Trophoblast cell (in vitro differentiated cells and primary cell): ENCODE data around the gene BDKRB2.

ENCODE experiments used
- DNase-seq, 2 donors: peaks; one replicate each; pipeline ENCODE4 v3.0.0-alpha.2; 2016
- H2AFZ ChIP-seq: 2 replicates; pipeline ENCODE4 v1.6.1; 2013; ENCODE audit warnings: low read length, moderate library complexity, mild to moderate bottlenecking; ENCODE audit not compliant: insufficient read depth, poor library complexity
- H2AK5ac ChIP-seq: 2 replicates; pipeline ENCODE4 v1.6.1; 2013; ENCODE audit warnings: mild to moderate bottlenecking, low read length
- H2BK120ac ChIP-seq: 2 replicates; pipeline ENCODE4 v1.6.1; 2013; ENCODE audit warnings: low read length, mild to moderate bottlenecking, moderate library complexity; ENCODE audit not compliant: insufficient read depth, poor library complexity
- H2BK12ac ChIP-seq: 2 replicates; pipeline ENCODE4 v1.6.1; 2013; ENCODE audit warnings: mild to moderate bottlenecking, low read length, moderate library complexity
- H2BK5ac ChIP-seq: 2 replicates; pipeline ENCODE4 v1.6.1; 2013; ENCODE audit warnings: low read length, low read depth, moderate library complexity, mild to moderate bottlenecking; ENCODE audit not compliant: poor library complexity
- H3K14ac ChIP-seq: 2 replicates; pipeline ENCODE4 v1.6.1; 2013; ENCODE audit warnings: mild to moderate bottlenecking, low read length
- H3K18ac ChIP-seq: 2 replicates; pipeline ENCODE4 v1.6.1; 2013; ENCODE audit warnings: mild to moderate bottlenecking, low read length
- H3K23ac ChIP-seq: 2 replicates; pipeline ENCODE4 v1.6.1; 2013; ENCODE audit warnings: low read length
- H3K27ac ChIP-seq: 2 replicates; pipeline ENCODE4 v1.5.1; 2013; ENCODE audit warnings: low read depth, mild to moderate bottlenecking, inconsistent platforms, low read length, moderate library complexity
- H3K27me3 ChIP-seq: 2 replicates; pipeline ENCODE4 v1.6.1; 2013; ENCODE audit warnings: inconsistent platforms, mild to moderate bottlenecking, low read length, moderate library complexity; ENCODE audit not compliant: insufficient read depth
- H3K36me3 ChIP-seq, 2 experiments: 1 replicate in 1 of 2; 2 replicates in 1 of 2; pipeline ENCODE4 v1.6.1; 2013; ENCODE audit warnings: low read length in 2 of 2, mild to moderate bottlenecking in 2 of 2, moderate library complexity in 1 of 2; ENCODE audit not compliant: insufficient read depth in 2 of 2, control insufficient read depth in 1 of 2
- H3K4ac ChIP-seq: 2 replicates; pipeline ENCODE4 v1.6.1; 2013; ENCODE audit warnings: low read depth, mild to moderate bottlenecking, low read length, moderate library complexity
- H3K4me1 ChIP-seq, 2 experiments: 1 replicate in 1 of 2; 2 replicates in 1 of 2; pipeline ENCODE4 v1.6.1; 2013; ENCODE audit warnings: low read length in 2 of 2, mild to moderate bottlenecking in 2 of 2, moderate library complexity in 1 of 2; ENCODE audit not compliant: insufficient read depth in 2 of 2, control insufficient read depth in 1 of 2
- H3K4me2 ChIP-seq: 2 replicates; pipeline ENCODE4 v1.6.1; 2013; ENCODE audit warnings: inconsistent platforms, mild to moderate bottlenecking, low read length, moderate library complexity
- H3K4me3 ChIP-seq: 2 replicates; pipeline ENCODE4 v1.5.1; 2013; ENCODE audit warnings: mild to moderate bottlenecking, low read depth, low read length, inconsistent platforms
- H3K79me1 ChIP-seq: one replicate; pipeline ENCODE4 v1.6.1; 2013; ENCODE audit warnings: low read length
- H3K79me2 ChIP-seq: 2 replicates; pipeline ENCODE4 v1.6.1; 2013; ENCODE audit warnings: low read length, mild to moderate bottlenecking; ENCODE audit not compliant: control insufficient read depth, insufficient read depth, poor library complexity
- H3K9ac ChIP-seq: 2 replicates; pipeline ENCODE4 v1.6.1; 2013; ENCODE audit warnings: mild to moderate bottlenecking, low read length
- H3K9me3 ChIP-seq: 2 replicates; pipeline ENCODE4 v1.6.1; 2013; ENCODE audit warnings: low read depth, mild to moderate bottlenecking, control low read depth, inconsistent platforms, low read length; ENCODE audit not compliant: insufficient read depth
- H4K12ac ChIP-seq: 2 replicates; pipeline ENCODE4 v1.6.1; 2013; ENCODE audit warnings: low read depth, mild to moderate bottlenecking, low read length, moderate library complexity
- H4K8ac ChIP-seq: 2 replicates; pipeline ENCODE4 v1.6.1; 2013; ENCODE audit warnings: low read depth, mild to moderate bottlenecking, low read length, moderate library complexity
- H4K91ac ChIP-seq: one replicate; pipeline ENCODE4 v1.6.1; 2013; ENCODE audit warnings: low read depth, mild to moderate bottlenecking, low read length, moderate library complexity
- WGBS: extraction: QIAGEN DNeasy Blood & Tissue Kit; methylation state at CpG from one replicate; pipeline ENCODE4 v1.1.7; 2013; ENCODE audit warnings: missing lambda C conversion rate; ENCODE audit not compliant: insufficient read length, insufficient coverage; ENCODE audit errors: extremely low coverage; 5-methylcytosine and 5-hydroxymethylcytosine counted together

Gene BDKRB2

GRCh38 chr14:96160076-96160912 lies 44.3 kb upstream of the BDKRB2 start:
- Histone ChIP-seq H2BK120ac (no peak overlapping the region), H3K4me1 (no peaks in the 10 kb centered on the region), H3K4me3 (no peak overlapping the region), H4K12ac (no peak overlapping the region), H3K18ac (no peak overlapping the region), H3K9ac (no peak overlapping the region), H3K79me2 (no peaks in the 10 kb centered on the region), H2BK12ac (no peak overlapping the region), H3K14ac (no peak overlapping the region), H2BK5ac (no peak overlapping the region), H3K23ac (no peak overlapping the region), H3K79me1 (no peaks in the 10 kb centered on the region), H4K91ac (no peak overlapping the region), H3K4ac (no peak overlapping the region), H4K8ac (no peak overlapping the region), H3K27ac (no peak overlapping the region), H2AK5ac (no peak overlapping the region), H3K9me3 (peaks cover 3% of the 10 kb centered on the region), H2AFZ (no peak overlapping the region), H3K4me2 (no peak overlapping the region), H3K36me3 (no peaks in the 10 kb centered on the region), H3K27me3 (no peaks in the 10 kb centered on the region)
- DNase-seq: no peak
- no CpG with 5 or more reads among the region's 8 CpGs for WGBS

- no CpG with 5 or more reads among the region's 4 CpGs for WGBS
Observed at GRCh38 chr14:96160913-96161310, 43.7 kb upstream of the BDKRB2 start.

GRCh38 chr14:96161636-96162035 lies 43.0 kb upstream of the BDKRB2 start:
- Histone ChIP-seq H3K14ac (no peak overlapping the region), H3K18ac (no peak overlapping the region), H4K91ac (no peak overlapping the region), H2BK120ac (no peak overlapping the region), H2BK12ac (no peak overlapping the region), H3K79me1 (no peaks in the 10 kb centered on the region), H3K23ac (no peak overlapping the region), H3K27me3 (no peaks in the 10 kb centered on the region), H3K36me3 (no peaks in the 10 kb centered on the region), H3K4me2 (no peak overlapping the region), H3K4me3 (no peak overlapping the region), H4K8ac (no peak overlapping the region), H3K4me1 (peaks cover 6 to 10% of the 10 kb centered on the region in 2 experiments), H3K9me3 (peaks cover 3% of the 10 kb centered on the region), H3K27ac (no peak overlapping the region), H3K79me2 (no peaks in the 10 kb centered on the region), H2BK5ac (no peak overlapping the region), H2AFZ (no peak overlapping the region), H4K12ac (no peak overlapping the region), H3K9ac (no peak overlapping the region), H2AK5ac (no peak overlapping the region), H3K4ac (no peak overlapping the region)
- no peak for DNase-seq
- WGBS: no CpG with 5 or more reads among the region's 2 CpGs

More at GRCh38 chr14:96160913-96161310, 43.7 kb upstream of the BDKRB2 start:
- Histone ChIP-seq H2AFZ (no peak overlapping the region), H3K18ac (no peak overlapping the region), H3K36me3 (no peaks in the 10 kb centered on the region), H2BK5ac (no peak overlapping the region), H3K79me1 (no peaks in the 10 kb centered on the region), H3K4me2 (no peak overlapping the region), H3K27me3 (no peaks in the 10 kb centered on the region), H3K27ac (no peak overlapping the region), H2BK12ac (no peak overlapping the region), H3K79me2 (no peaks in the 10 kb centered on the region), H3K9ac (no peak overlapping the region), H2AK5ac (no peak overlapping the region), H3K14ac (no peak overlapping the region), H3K4ac (no peak overlapping the region), H2BK120ac (no peak overlapping the region), H4K8ac (no peak overlapping the region), H3K9me3 (peaks cover 3% of the 10 kb centered on the region), H3K4me3 (no peak overlapping the region), H3K23ac (no peak overlapping the region), H4K12ac (no peak overlapping the region), H4K91ac (no peak overlapping the region), H3K4me1 (peaks cover 2 to 5% of the 10 kb centered on the region in 2 experiments)
- DNase-seq: no peak

GRCh38 chr14:96162265-96162664 lies 42.4 kb upstream of the BDKRB2 start:
- no CpG with 5 or more reads among the region's 6 CpGs for WGBS
- Histone ChIP-seq H3K4me1 (peaks cover 9 to 14% of the 10 kb centered on the region in 2 experiments), H4K91ac (no peak overlapping the region), H3K27me3 (no peaks in the 10 kb centered on the region), H3K79me1 (peaks cover 2% of the 10 kb centered on the region), H3K9ac (no peak overlapping the region), H2AK5ac (no peak overlapping the region), H3K18ac (no peak overlapping the region), H3K36me3 (no peaks in the 10 kb centered on the region), H4K8ac (no peak overlapping the region), H2BK5ac (no peak overlapping the region), H3K23ac (no peak overlapping the region), H2BK12ac (no peak overlapping the region), H4K12ac (no peak overlapping the region), H2AFZ (no peak overlapping the region), H3K79me2 (no peaks in the 10 kb centered on the region), H3K9me3 (peaks cover 3% of the 10 kb centered on the region), H3K4ac (no peak overlapping the region), H3K27ac (no peak overlapping the region), H3K14ac (no peak overlapping the region), H2BK120ac (no peak overlapping the region), H3K4me3 (no peak overlapping the region), H3K4me2 (no peak overlapping the region)
- DNase-seq: no peak
